Chondrocyte (in vitro differentiated cells): ENCODE data around the gene DPH5. TPM values are rescaled to one million over a fixed set of nuclear protein-coding genes. Genes with fewer than 3 reads are reported as not detected.
"Not testable (repeated sequence)": the region's sequence is repeated elsewhere in the genome, so short reads cannot be mapped to it uniquely, and the experiment has no call there.

Experiments
- DNase-seq: peaks from one replicate; pipeline ENCODE4 v3.0.0; 2021; ENCODE audit warnings: mixed read lengths, low spot score
- H3K27ac Mint-ChIP-seq: one replicate; pipeline ENCODE4 v1.8.0; 2021; ENCODE audit warnings: mild to moderate bottlenecking, moderate library complexity, mixed read lengths; ENCODE audit not compliant: unreplicated experiment
- H3K27me3 Mint-ChIP-seq: 2 replicates; pipeline ENCODE4 v1.8.0; 2021; ENCODE audit warnings: low read depth, mixed read lengths
- H3K36me3 Mint-ChIP-seq: 2 replicates; pipeline ENCODE4 v1.8.0; 2021; ENCODE audit warnings: low read depth, mixed read lengths
- H3K4me1 Mint-ChIP-seq: 2 replicates; pipeline ENCODE4 v1.8.0; 2021; ENCODE audit warnings: low read depth, mild to moderate bottlenecking, mixed read lengths
- H3K4me3 Mint-ChIP-seq: one replicate; pipeline ENCODE4 v1.8.0; 2021; ENCODE audit warnings: mild to moderate bottlenecking, moderate library complexity, mixed read lengths; ENCODE audit not compliant: unreplicated experiment
- H3K9me3 Mint-ChIP-seq: 2 replicates; pipeline ENCODE4 v1.8.0; 2021; ENCODE audit warnings: low read depth, mixed read lengths
- total RNA-seq: library from RNA; stranded (reverse); gene quantifications from 3 replicates; pipeline ENCODE4 v1.2.1, GENCODE V29; 2021
- TF ChIP-seq, protein P1 (sequence below): fragments of 200-600 bp; sonication (generic); IDR thresholded peaks from 2 replicates; pipeline ENCODE4 v1.5.0; 2021; ENCODE audit warnings: antibody characterized with exemption, mild to moderate bottlenecking, moderate library complexity

DPH5 gene
- total RNA-seq, 1 donor from 2014 or later, result 30.5 TPM

DNA sequence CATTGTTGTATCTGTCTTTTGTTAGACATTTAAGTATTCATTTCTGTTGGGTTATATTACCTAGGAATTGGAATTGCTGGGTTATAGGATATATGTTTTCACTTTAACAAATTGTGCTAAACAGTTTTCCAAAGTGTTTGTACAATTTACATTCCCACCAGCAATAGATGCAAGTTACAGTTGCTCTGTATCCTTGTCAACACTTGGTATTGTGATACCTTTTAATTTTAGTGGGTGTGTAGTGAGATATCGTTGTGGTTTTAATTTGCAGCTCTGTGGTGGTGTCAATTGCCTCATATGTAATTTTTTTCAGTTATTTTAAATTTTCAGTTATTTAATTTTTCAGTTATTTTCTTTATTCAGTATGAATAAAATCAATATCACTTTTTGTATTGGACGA lies 7.4 kb upstream of the DPH5 start:
- H3K9me3 Mint-ChIP-seq, result peaks cover 3% of the 10 kb centered on the region
- peaks cover 3% of the 10 kb centered on the region for H3K4me1 Mint-ChIP-seq
- H3K36me3 Mint-ChIP-seq, result peaks cover 1% of the 10 kb centered on the region

DNA sequence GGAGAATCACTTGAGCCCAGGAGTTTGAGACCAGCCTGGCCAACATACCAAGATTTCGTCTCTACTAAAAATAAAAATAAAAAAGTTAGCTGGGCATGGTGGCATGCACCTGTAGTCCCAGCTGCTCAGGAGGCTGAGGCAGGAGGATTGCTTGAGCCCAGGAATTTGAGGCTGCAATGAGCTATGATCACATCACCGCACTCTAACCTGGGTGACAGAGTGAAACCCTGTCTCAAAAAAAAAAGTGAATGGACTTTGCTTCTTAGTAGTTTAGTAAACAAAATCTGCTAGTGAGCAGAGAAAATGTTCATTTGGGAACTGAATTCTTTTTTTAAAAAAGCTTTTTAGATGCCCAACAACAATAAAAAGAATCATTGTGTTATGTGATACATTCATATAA lies 6.5 kb upstream of the DPH5 start:
- H3K9me3 Mint-ChIP-seq, H3K36me3 Mint-ChIP-seq, H3K4me3 Mint-ChIP-seq, H3K27ac Mint-ChIP-seq, DNase-seq, H3K27me3 Mint-ChIP-seq: not testable (repeated sequence)
- peaks cover 10% of the 10 kb centered on the region for H3K4me1 Mint-ChIP-seq

More for the DNA sequence above, 7.4 kb upstream of the DPH5 start:
- TF ChIP-seq, protein P1, sequence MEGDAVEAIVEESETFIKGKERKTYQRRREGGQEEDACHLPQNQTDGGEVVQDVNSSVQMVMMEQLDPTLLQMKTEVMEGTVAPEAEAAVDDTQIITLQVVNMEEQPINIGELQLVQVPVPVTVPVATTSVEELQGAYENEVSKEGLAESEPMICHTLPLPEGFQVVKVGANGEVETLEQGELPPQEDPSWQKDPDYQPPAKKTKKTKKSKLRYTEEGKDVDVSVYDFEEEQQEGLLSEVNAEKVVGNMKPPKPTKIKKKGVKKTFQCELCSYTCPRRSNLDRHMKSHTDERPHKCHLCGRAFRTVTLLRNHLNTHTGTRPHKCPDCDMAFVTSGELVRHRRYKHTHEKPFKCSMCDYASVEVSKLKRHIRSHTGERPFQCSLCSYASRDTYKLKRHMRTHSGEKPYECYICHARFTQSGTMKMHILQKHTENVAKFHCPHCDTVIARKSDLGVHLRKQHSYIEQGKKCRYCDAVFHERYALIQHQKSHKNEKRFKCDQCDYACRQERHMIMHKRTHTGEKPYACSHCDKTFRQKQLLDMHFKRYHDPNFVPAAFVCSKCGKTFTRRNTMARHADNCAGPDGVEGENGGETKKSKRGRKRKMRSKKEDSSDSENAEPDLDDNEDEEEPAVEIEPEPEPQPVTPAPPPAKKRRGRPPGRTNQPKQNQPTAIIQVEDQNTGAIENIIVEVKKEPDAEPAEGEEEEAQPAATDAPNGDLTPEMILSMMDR, result no peak
- H3K27me3 Mint-ChIP-seq, result no peaks in the 10 kb centered on the region
- no peak overlapping the region for H3K4me3 Mint-ChIP-seq
- H3K27ac Mint-ChIP-seq, result no peak overlapping the region
- DNase-seq, result no peak

DNA sequence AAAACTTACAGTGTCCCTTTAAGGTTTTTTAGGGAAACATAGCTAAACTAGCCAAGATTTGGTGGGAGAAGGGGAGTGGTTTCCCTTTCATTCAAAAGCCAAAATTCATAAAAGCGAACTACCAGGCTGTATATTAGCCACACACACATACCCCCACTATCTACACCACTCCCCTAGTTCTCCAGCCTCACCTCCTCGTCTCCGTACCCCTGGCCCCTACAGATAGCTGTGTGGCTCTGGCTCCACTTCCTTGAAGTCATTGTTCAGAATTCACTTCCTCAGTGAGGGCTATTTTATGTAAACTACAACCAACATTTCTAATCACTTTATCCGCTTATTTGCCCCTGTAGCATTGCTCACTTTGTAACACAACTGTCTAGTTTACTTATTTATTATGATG lies 5.3 kb upstream of the DPH5 start:
- DNase-seq, result no peak
- H3K27me3 Mint-ChIP-seq, result no peaks in the 10 kb centered on the region
- TF ChIP-seq, protein P1, result no peak
- H3K4me3 Mint-ChIP-seq, result no peak overlapping the region
- no peak overlapping the region for H3K27ac Mint-ChIP-seq
- peaks cover 21% of the 10 kb centered on the region for H3K4me1 Mint-ChIP-seq
- H3K9me3 Mint-ChIP-seq, result peaks cover 3% of the 10 kb centered on the region
- H3K36me3 Mint-ChIP-seq, result no peaks in the 10 kb centered on the region

DNA sequence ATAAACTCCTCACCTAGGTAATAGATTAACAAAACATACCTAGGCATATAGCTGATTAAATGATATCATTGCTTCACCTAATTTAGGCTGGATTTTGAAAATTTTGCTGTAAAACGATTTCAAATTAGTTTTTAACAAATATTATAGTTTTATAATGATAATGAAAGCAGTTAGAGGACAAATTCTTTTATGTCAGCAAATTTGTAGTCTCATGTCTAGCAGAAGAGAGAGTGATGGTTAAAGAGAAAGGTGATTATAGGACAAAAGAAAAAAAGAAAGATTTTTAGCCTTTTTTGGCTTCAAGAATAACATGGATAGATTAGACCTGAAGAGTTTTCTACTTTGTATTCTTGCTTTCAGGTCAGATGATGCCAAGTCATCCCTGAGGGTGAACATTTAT lies 3.6 kb upstream of the DPH5 start:
- H3K4me1 Mint-ChIP-seq, result peaks cover 27% of the 10 kb centered on the region
- peaks cover 3% of the 10 kb centered on the region for H3K9me3 Mint-ChIP-seq
- no peak overlapping the region for H3K4me3 Mint-ChIP-seq
- DNase-seq, result no peak
- TF ChIP-seq, protein P1, result no peak
- no peak overlapping the region for H3K27ac Mint-ChIP-seq
- no peaks in the 10 kb centered on the region for H3K27me3 Mint-ChIP-seq
- H3K36me3 Mint-ChIP-seq, result no peaks in the 10 kb centered on the region

DNA sequence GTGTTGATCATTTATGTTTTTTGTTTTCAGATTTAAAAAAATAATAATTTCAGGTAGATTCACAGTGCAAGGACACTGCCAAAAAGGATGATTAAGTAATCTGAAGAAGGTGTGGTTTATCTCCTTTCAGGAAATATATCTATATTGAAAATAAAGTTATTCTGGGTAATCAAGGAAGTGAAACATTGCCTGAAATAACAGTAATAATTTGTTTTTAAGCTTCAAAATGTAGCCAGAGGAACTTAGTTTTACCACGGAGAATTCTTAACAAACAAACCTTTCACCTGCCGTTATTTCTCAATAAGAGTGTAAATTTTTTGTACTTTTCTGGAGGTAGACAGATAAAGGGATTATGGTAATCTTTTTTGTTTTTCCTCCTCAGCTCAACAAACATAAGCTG lies 2.9 kb upstream of the DPH5 start:
- Mint-ChIP-seq H3K36me3 (no peaks in the 10 kb centered on the region), H3K4me1 (peaks cover 27% of the 10 kb centered on the region), H3K9me3 (peaks cover 3% of the 10 kb centered on the region), H3K27me3 (no peaks in the 10 kb centered on the region), H3K4me3 (no peak overlapping the region), H3K27ac (no peak overlapping the region)
- TF ChIP-seq, protein P1, result no peak
- DNase-seq, result no peak

DNA sequence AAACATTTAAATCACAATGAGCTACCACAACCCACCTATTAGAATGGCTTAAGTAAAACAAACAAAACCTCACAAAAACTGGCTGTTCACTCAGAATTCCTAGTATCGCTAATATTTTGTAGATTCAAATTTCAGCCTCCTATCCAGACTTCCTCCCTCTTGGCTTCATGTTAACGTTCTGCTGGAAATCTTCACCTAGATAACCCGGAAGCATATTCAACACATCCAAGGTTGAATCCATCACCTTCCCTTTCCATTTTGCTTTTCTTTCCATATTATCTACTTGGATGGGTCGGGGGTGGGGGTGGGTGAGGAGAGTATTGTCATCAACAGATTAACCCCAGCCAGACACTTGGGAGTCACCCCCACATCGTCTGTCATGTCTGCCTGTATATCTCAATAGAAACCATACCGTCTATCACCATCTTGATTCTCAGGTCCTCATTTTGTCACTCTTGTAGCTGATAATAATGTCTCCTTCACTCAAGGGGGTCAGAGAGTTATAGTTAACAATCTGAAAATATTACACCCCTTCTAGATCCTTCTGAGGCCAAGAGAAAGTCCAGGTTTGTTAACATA lies 1.7 kb upstream of the DPH5 start:
- no peaks in the 10 kb centered on the region for H3K27me3 Mint-ChIP-seq

More for the DNA sequence above, 1.7 kb upstream of the DPH5 start:
- Mint-ChIP-seq H3K4me1 (peaks cover 27% of the 10 kb centered on the region), H3K9me3 (no peaks in the 10 kb centered on the region), H3K4me3 (no peak overlapping the region), H3K36me3 (no peaks in the 10 kb centered on the region), H3K27ac (no peak overlapping the region)
- no peak for DNase-seq
- TF ChIP-seq, protein P1, result no peak
